Thyroid gland (tissue), 4 donors: ENCODE results near the gene FAM186B. TPM values are rescaled to one million over a fixed set of nuclear protein-coding genes. Genes with fewer than 3 reads are reported as not detected.

Experiments
- DNase-seq, 2 donors: peaks; one replicate each; pipeline ENCODE4 v3.0.0-alpha.2; 2019
- H3K27ac ChIP-seq, 3 donors: fragments of 200-600 bp; sonication (generic); 1 replicate in 2 of 3; 2 replicates in 1 of 3; pipeline ENCODE4 v1.5.1; 2016 to 2019; ENCODE audit warnings: mild to moderate bottlenecking in 1 of 3, moderate library complexity in 1 of 3
- H3K27me3 ChIP-seq: fragments of 200-600 bp; sonication (generic); one replicate; pipeline ENCODE4 v1.5.1; 2019
- H3K36me3 ChIP-seq, 2 donors: fragments of 200-600 bp; sonication (generic); one replicate each; pipeline ENCODE4 v1.5.1; 2016 to 2019
- H3K4me1 ChIP-seq, 2 donors: fragments of 200-600 bp; sonication (generic); one replicate each; pipeline ENCODE4 v1.5.1; 2017 to 2019
- H3K4me3 ChIP-seq, 3 donors: fragments of 200-600 bp; sonication (generic); replicated peaks in 1 of 3; 1 replicate in 2 of 3; 2 replicates in 1 of 3; pipeline ENCODE4 v1.5.1; 2016; ENCODE audit warnings: mild to moderate bottlenecking in 1 of 3
- H3K9me3 ChIP-seq: fragments of 200-600 bp; sonication (generic); one replicate; pipeline ENCODE4 v1.5.1; 2017
- CTCF ChIP-seq, 6 experiments: fragments of 200-600 bp in 3 of 6; fragments of 450-650 bp in 3 of 6; sonication (generic) in 3 of 6; IDR thresholded peaks; one replicate each; pipeline ENCODE4 v1.5.1; 2016 to 2019; ENCODE audit warnings: antibody characterized with exemption in 6 of 6, mild to moderate bottlenecking in 2 of 6, inconsistent platforms in 1 of 6, moderate library complexity in 1 of 6
- POLR2A ChIP-seq, 2 donors: fragments of 450-650 bp; IDR thresholded peaks; one replicate each; pipeline ENCODE4 v1.6.1; 2017; ENCODE audit warnings: antibody characterized with exemption in 2 of 2, mild to moderate bottlenecking in 2 of 2, moderate library complexity in 1 of 2
- WGBS, 2 donors: methylation state at CpG; one replicate each; pipeline ENCODE4 v1.1.5; 2017; 5-methylcytosine and 5-hydroxymethylcytosine counted together
- intact Hi-C: fragments of 100-400 bp; cut with DNase I; formaldehyde crosslinking; loops from one replicate; pipeline ENCODE4 v1.15.1; 2023
- total RNA-seq, 4 donors: library from RNA; depleted of rRNA; stranded (reverse); fragments of >200 nt; gene quantifications; one replicate each; pipeline ENCODE4 v1.2.3, GENCODE V29; 2016

Gene FAM186B
- total RNA-seq, 4 donors from 2014 or later = 1.1 to 2.1 (median 1.4) TPM

GRCh38 chr12:49565406-49566265 is 39.8 kb downstream of the FAM186B start:
- Histone ChIP-seq H3K27me3 (no peaks in the 10 kb centered on the region), H3K36me3 (peaks cover 33 to 42% of the 10 kb centered on the region in 2 donors), H3K9me3 (no peaks in the 10 kb centered on the region), H3K27ac (no peak overlapping the region), H3K4me3 (no peak overlapping the region), H3K4me1 (peaks cover 13 to 22% of the 10 kb centered on the region in 2 donors)
- intact Hi-C loops = no loop called here
- no peak for DNase-seq
- WGBS, 2 donors = 96% methylated on average over 12 of the region's 12 CpGs
- TF ChIP-seq CTCF (IDR thresholded peaks at IDR 0.05) (no peak), POLR2A (IDR thresholded peaks at IDR 0.05) (no peak)

GRCh38 chr12:49564686-49565405 is 40.6 kb downstream of the FAM186B start:
- Histone ChIP-seq H3K9me3 (no peaks in the 10 kb centered on the region), H3K27ac (no peak overlapping the region), H3K4me1 (peaks cover 13 to 22% of the 10 kb centered on the region in 2 donors), H3K36me3 (peaks cover 41 to 49% of the 10 kb centered on the region in 2 donors), H3K27me3 (no peaks in the 10 kb centered on the region), H3K4me3 (no peak overlapping the region)
- intact Hi-C loops = no loop called here
- DNase-seq = no peak
- TF ChIP-seq POLR2A (IDR thresholded peaks at IDR 0.05) = no peak
- TF ChIP-seq CTCF (IDR thresholded peaks at IDR 0.05) = no peak
- WGBS, 2 donors = 87 to 91% methylated on average over 6 to 8 of the region's 8 CpGs

- no peak for TF ChIP-seq CTCF (IDR thresholded peaks at IDR 0.05)
- no peak for TF ChIP-seq POLR2A (IDR thresholded peaks at IDR 0.05)
- H3K27ac ChIP-seq = no peak overlapping the region
- intact Hi-C loops = no loop called here
- 94 to 96% methylated on average over 12 to 14 of the region's 14 CpGs for WGBS, 2 donors
- no peak overlapping the region for H3K4me3 ChIP-seq
- H3K4me1 ChIP-seq = peaks cover 13 to 18% of the 10 kb centered on the region in 2 donors
- peaks cover 48 to 57% of the 10 kb centered on the region in 2 donors for H3K36me3 ChIP-seq
- H3K9me3 ChIP-seq = no peaks in the 10 kb centered on the region
- no peaks in the 10 kb centered on the region for H3K27me3 ChIP-seq
- DNase-seq = no peak
These were observed 41.3 kb downstream of the FAM186B start for GRCh38 chr12:49563951-49564685.

GRCh38 chr12:49562831-49563230 is 42.6 kb downstream of the FAM186B start:
- WGBS, 2 donors = 88 to 89% methylated on average over 6 of the region's 6 CpGs
- H3K27me3 ChIP-seq = no peaks in the 10 kb centered on the region
- TF ChIP-seq POLR2A (IDR thresholded peaks at IDR 0.05) = no peak
- intact Hi-C loops = no loop called here
- no peaks in the 10 kb centered on the region for H3K9me3 ChIP-seq
- H3K4me1 ChIP-seq = peaks cover 13 to 14% of the 10 kb centered on the region in 2 donors
- no peak overlapping the region for H3K27ac ChIP-seq
- no peak for DNase-seq
- no peak overlapping the region for H3K4me3 ChIP-seq
- H3K36me3 ChIP-seq = peaks cover 59 to 70% of the 10 kb centered on the region in 2 donors

GRCh38 chr12:49562233-49562632 is 43.2 kb downstream of the FAM186B start:
- H3K27me3 ChIP-seq = no peaks in the 10 kb centered on the region
- no peak for DNase-seq
- WGBS, 2 donors = 87 to 89% methylated on average over 6 of the region's 6 CpGs
- no peak overlapping the region for H3K27ac ChIP-seq
- TF ChIP-seq POLR2A (IDR thresholded peaks at IDR 0.05) = no peak
- no peak for TF ChIP-seq CTCF (IDR thresholded peaks at IDR 0.05)
- no peaks in the 10 kb centered on the region for H3K9me3 ChIP-seq
- peaks cover 11% of the 10 kb centered on the region in 2 donors for H3K4me1 ChIP-seq
- intact Hi-C loops = no loop called here
- H3K36me3 ChIP-seq = peaks cover 65 to 76% of the 10 kb centered on the region in 2 donors
- no peak overlapping the region for H3K4me3 ChIP-seq
